Large intestine (tissue), 3 donors: ENCODE results near the gene CACNA1S. TPM values are rescaled to one million over a fixed set of nuclear protein-coding genes. Genes with fewer than 3 reads are reported as not detected.

ENCODE experiments used
- DNase-seq, 2 donors: peaks; one replicate each; pipeline versions ENCODE4 v3.0.0 to v3.0.0-alpha.2; 2013
- H3K27ac ChIP-seq: one replicate; pipeline ENCODE4 v1.5.1; 2013; ENCODE audit warnings: low read length
- H3K27me3 ChIP-seq: 2 replicates; pipeline ENCODE4 v1.6.1; 2013; ENCODE audit warnings: low read length; ENCODE audit not compliant: control insufficient read depth, insufficient read depth
- H3K36me3 ChIP-seq: 2 replicates; pipeline ENCODE4 v1.6.1; 2013; ENCODE audit warnings: low read length; ENCODE audit not compliant: control insufficient read depth, insufficient read depth
- H3K4me1 ChIP-seq: one replicate; pipeline ENCODE4 v1.6.1; 2013; ENCODE audit warnings: low read length; ENCODE audit not compliant: control insufficient read depth, insufficient read depth
- H3K4me3 ChIP-seq: one replicate; pipeline ENCODE4 v1.5.1; 2013; ENCODE audit warnings: low read length
- H3K9me3 ChIP-seq: one replicate; pipeline ENCODE4 v1.6.1; 2013; ENCODE audit warnings: mild to moderate bottlenecking, low read depth, low read length, moderate library complexity; ENCODE audit not compliant: control insufficient read depth
- WGBS: methylation state at CpG from one replicate; pipeline ENCODE4 v1.1.5; 2013; ENCODE audit warnings: low lambda C conversion rate; ENCODE audit not compliant: insufficient coverage; 5-methylcytosine and 5-hydroxymethylcytosine counted together
- polyA plus RNA-seq: library from polyadenylated mRNA; unstranded; fragments of 120-200 nt; gene quantifications from one replicate; pipeline ENCODE4 v1.2.1, GENCODE V29; 2013

Gene CACNA1S
- polyA plus RNA-seq, 1 donor: 0.15 TPM

- Histone ChIP-seq H3K36me3 (no peaks in the 10 kb centered on the region), H3K9me3 (no peaks in the 10 kb centered on the region), H3K4me1 (no peaks in the 10 kb centered on the region), H3K4me3 (no peak overlapping the region), H3K27ac (no peak overlapping the region), H3K27me3 (peaks cover 11% of the 10 kb centered on the region)
- WGBS: 60% methylated on average over 1 of the region's 3 CpGs
- no peak for DNase-seq
These were observed 28.5 kb downstream of the CACNA1S start for GRCh38 chr1:201083741-201084140.

- Histone ChIP-seq H3K9me3 (no peaks in the 10 kb centered on the region), H3K4me3 (no peak overlapping the region), H3K4me1 (no peaks in the 10 kb centered on the region), H3K27ac (no peak overlapping the region), H3K27me3 (peaks cover 3% of the 10 kb centered on the region), H3K36me3 (no peaks in the 10 kb centered on the region)
- DNase-seq: no peak
- 100% methylated on average over 2 of the region's 3 CpGs for WGBS
These were observed 32.1 kb downstream of the CACNA1S start for GRCh38 chr1:201080135-201080534.

DNA sequence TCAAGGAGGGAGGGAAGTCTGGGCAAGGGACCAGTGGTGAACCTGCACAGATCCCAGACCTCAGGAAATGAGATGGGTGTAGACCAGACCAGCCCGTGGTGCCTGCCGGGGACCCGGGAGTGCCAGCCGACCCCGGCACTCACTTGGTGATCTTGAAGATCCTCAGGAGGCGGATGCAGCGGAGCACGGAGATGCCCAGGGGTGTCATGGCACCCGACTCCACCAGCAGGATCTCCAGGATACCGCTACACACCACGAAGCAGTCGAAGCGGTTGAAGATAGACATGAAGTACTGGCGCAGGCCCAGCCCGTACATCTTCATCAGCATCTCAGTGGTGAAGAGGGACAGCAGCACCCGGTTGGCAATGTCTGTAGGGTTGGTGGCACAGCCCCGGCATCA, 34.5 kb downstream of the CACNA1S start:
- no peak for DNase-seq

GRCh38 chr1:201077116-201077515, 35.1 kb downstream of the CACNA1S start:
- no CpG with 5 or more reads among the region's 7 CpGs for WGBS
- no peaks in the 10 kb centered on the region for H3K4me1 ChIP-seq
- no peak overlapping the region for H3K4me3 ChIP-seq
- no peaks in the 10 kb centered on the region for H3K27me3 ChIP-seq
- no peaks in the 10 kb centered on the region for H3K36me3 ChIP-seq
- H3K9me3 ChIP-seq: no peaks in the 10 kb centered on the region
- no peak for DNase-seq
- no peak overlapping the region for H3K27ac ChIP-seq

More for the DNA sequence above, 34.5 kb downstream of the CACNA1S start:
- no peaks in the 10 kb centered on the region for H3K36me3 ChIP-seq
- H3K4me1 ChIP-seq: no peaks in the 10 kb centered on the region
- no CpG with 5 or more reads among the region's 17 CpGs for WGBS
- H3K4me3 ChIP-seq: no peak overlapping the region
- H3K9me3 ChIP-seq: no peaks in the 10 kb centered on the region
- H3K27me3 ChIP-seq: no peaks in the 10 kb centered on the region
- no peak overlapping the region for H3K27ac ChIP-seq

GRCh38 chr1:201076092-201076491, 36.1 kb downstream of the CACNA1S start:
- Histone ChIP-seq H3K27me3 (no peaks in the 10 kb centered on the region), H3K4me3 (no peak overlapping the region), H3K4me1 (no peaks in the 10 kb centered on the region), H3K27ac (no peak overlapping the region), H3K36me3 (no peaks in the 10 kb centered on the region), H3K9me3 (no peaks in the 10 kb centered on the region)
- WGBS: no CpG with 5 or more reads among the region's 7 CpGs
- no peak for DNase-seq

GRCh38 chr1:201074018-201074417, 38.2 kb downstream of the CACNA1S start:
- Histone ChIP-seq H3K36me3 (no peaks in the 10 kb centered on the region), H3K4me1 (no peaks in the 10 kb centered on the region), H3K27ac (no peak overlapping the region), H3K4me3 (no peak overlapping the region), H3K9me3 (no peaks in the 10 kb centered on the region), H3K27me3 (peaks cover 12% of the 10 kb centered on the region)
- DNase-seq: no peak
- WGBS: no CpG with 5 or more reads among the region's 5 CpGs

DNA sequence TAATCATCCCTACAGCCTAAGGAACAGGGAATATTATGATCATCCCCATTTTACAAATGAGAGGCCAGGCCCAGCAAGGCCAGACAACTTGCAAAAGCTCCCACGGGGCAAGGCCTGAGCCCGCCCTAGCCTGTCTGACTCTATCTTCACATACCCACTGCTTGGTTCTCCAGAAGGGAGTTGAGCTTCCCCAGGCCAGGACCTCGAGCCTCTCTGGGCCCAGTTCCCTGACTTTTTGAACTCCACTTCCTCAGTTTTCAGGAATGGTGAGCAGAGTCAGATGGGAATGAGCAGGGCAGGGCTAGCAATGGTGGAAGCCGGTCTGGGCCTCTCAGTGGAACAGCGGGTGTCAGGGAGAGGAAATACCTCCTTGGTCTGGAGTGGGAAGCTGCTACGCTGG, 39.3 kb downstream of the CACNA1S start:
- no peak for DNase-seq
- WGBS: no CpG with 5 or more reads among the region's 6 CpGs

GRCh38 chr1:201072149-201072548, 40.1 kb downstream of the CACNA1S start:
- no peak for DNase-seq
- Histone ChIP-seq H3K36me3 (no peaks in the 10 kb centered on the region), H3K4me1 (no peaks in the 10 kb centered on the region), H3K27ac (no peak overlapping the region), H3K4me3 (no peak overlapping the region), H3K9me3 (no peaks in the 10 kb centered on the region), H3K27me3 (peaks cover 14% of the 10 kb centered on the region)
- WGBS: no CpG with 5 or more reads among the region's 5 CpGs

More for the DNA sequence above, 39.3 kb downstream of the CACNA1S start:
- Histone ChIP-seq H3K4me1 (no peaks in the 10 kb centered on the region), H3K27ac (no peak overlapping the region), H3K27me3 (peaks cover 13% of the 10 kb centered on the region), H3K4me3 (no peak overlapping the region), H3K9me3 (no peaks in the 10 kb centered on the region), H3K36me3 (no peaks in the 10 kb centered on the region)

GRCh38 chr1:201069636-201070035, 42.6 kb downstream of the CACNA1S start:
- no peaks in the 10 kb centered on the region for H3K9me3 ChIP-seq
- no peak overlapping the region for H3K27ac ChIP-seq
- no peaks in the 10 kb centered on the region for H3K4me1 ChIP-seq
- no peak for DNase-seq
- peaks cover 18% of the 10 kb centered on the region for H3K27me3 ChIP-seq
- WGBS: no CpG with 5 or more reads among the region's 3 CpGs
- no peaks in the 10 kb centered on the region for H3K36me3 ChIP-seq
- no peak overlapping the region for H3K4me3 ChIP-seq

- H3K27ac ChIP-seq: no peak overlapping the region
- no peaks in the 10 kb centered on the region for H3K4me1 ChIP-seq
- H3K27me3 ChIP-seq: peaks cover 22% of the 10 kb centered on the region
- no peaks in the 10 kb centered on the region for H3K9me3 ChIP-seq
- H3K4me3 ChIP-seq: no peak overlapping the region
- WGBS: no CpG with 5 or more reads among the region's 4 CpGs
- H3K36me3 ChIP-seq: no peaks in the 10 kb centered on the region
- DNase-seq: no peak
These were observed 43.2 kb downstream of the CACNA1S start for GRCh38 chr1:201068976-201069375.

GRCh38 chr1:201066986-201067385, 45.2 kb downstream of the CACNA1S start:
- Histone ChIP-seq H3K4me1 (no peaks in the 10 kb centered on the region), H3K27ac (no peak overlapping the region), H3K27me3 (peaks cover 26% of the 10 kb centered on the region), H3K9me3 (no peaks in the 10 kb centered on the region), H3K4me3 (no peak overlapping the region), H3K36me3 (no peaks in the 10 kb centered on the region)
- no CpG with 5 or more reads among the region's 4 CpGs for WGBS
- DNase-seq: no peak
